HG03575 (cell line): ENCODE data around the gene DYNLRB2.

Source experiments
- ATAC-seq: cut with Tn5 transposase; IDR thresholded peaks from one replicate; pipeline ENCODE4 v1.9.1; 2021; ENCODE audit not compliant: unreplicated experiment, insufficient number of reproducible peaks, low FRiP score; ENCODE audit errors: extremely low read depth

DYNLRB2 gene

DNA sequence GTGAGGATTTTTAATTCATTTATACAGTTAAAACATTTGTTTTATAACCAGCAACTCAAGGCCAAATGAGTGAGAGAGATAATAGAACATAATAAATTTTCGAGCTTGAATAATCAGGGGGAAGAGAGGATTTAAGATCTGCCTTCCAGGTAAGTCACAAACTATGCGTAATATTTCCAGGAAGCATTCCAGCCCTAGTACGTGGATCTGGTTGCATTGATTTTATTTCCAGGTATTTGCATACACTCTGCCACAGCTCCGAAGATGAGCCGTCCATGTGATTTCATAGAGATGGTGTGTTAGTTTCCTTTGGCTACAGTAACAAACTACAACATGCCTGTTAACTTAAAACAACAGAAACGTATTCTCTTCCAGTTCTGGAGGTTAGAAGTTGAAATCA lies 3.5 kb downstream of the DYNLRB2 start:
- no peak for ATAC-seq

DNA sequence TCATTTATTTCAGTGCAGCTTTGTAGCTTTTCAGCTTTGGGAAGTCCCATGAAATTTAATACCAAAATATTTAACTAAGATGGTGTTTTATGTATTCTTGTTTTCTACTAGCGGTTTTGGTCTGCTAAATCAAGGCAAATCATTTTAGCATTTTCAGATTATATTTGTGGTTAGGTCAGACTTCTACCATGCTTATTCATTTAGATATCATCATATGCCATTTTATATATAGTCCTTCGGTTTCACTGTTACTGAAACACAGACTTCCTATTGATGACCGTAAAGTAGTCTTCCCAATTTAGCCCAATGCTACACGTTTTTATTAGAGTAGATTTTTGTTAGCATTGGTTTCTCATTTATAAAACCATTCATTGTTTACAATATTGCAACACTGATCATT lies 5.5 kb downstream of the DYNLRB2 start:
- no peak for ATAC-seq

DNA sequence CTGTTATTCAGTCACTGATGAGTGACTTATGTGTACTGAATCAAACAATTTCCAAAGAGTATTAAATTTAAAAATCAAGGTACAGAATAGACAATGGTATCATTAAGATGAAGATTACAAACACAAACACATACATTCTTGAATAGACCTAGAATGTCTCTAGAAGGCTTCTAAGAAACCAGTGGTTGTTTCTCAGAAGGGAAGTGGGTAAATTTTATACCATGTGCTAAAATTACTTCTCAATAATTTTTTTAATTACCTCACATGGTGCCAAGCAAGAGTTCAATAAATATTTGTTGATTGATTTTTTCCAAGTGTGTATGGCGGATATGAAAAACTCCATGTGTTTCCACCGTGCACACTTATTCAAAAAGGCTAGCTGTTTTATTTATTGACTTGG lies 6.4 kb downstream of the DYNLRB2 start:
- no peak for ATAC-seq

- ATAC-seq = no peak
Measured at GRCh38 chr16:80552277-80552676, 11.5 kb downstream of the DYNLRB2 start.

DNA sequence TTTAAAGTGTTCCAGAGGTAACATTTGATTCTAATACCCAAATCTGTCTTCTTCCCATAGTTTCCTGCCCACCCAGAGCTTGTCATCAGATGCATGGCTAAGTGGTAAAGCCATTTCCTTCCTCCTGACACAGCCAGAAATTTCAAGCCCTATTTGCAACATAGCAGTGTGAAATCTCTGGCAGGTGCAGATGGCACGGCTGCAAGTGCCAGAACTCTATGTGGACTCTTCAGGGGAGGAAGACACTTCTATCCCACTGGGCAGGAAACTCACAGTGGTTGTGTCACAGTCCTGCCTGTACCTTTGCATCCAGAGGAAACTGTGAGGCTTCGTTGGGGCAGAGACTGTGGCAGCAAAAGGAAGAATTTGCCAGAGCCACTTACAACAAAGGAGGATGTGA lies 13.2 kb downstream of the DYNLRB2 start:
- ATAC-seq = no peak

DNA sequence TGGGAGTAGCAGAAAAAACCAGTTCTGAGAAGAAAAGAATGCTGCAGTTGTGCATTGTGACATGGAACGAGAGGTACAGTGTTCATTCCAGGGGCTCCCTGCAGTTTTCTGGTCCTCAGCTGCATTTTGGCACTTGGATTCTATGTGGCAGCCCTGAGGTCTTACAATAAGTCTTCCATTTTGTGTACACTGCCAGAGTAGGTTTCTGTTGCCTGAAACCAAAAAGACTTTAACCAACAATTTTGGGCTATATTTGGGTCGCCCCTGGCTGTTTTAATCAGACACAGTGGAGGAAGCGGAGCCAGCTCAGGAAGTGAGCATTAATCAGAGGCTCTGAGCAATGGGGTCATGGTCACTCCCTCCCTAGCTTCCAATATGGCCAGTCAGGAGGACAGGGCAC lies 15.7 kb downstream of the DYNLRB2 start:
- ATAC-seq = no peak

- no peak for ATAC-seq
Measured at GRCh38 chr16:80557037-80557436, 16.2 kb downstream of the DYNLRB2 start.

DNA sequence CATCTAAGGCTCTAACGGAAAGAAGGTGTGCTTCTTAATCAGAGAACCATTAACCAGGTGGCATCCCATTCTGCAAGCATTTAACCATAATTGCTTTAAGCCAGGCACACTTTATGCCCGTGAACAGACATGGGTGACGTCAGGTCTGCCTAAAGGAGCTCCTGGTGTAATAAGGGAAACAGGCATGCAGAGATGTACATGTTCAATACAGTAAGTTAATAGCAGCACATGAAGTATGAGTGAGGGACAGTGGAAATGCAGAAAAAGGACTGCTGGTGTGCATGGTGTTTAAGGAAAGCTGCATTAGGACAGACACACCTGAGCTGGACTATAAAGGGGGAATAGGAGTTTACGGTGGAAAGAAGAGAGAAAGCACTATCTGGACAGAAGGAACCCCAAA lies 18.6 kb downstream of the DYNLRB2 start:
- no peak for ATAC-seq

GRCh38 chr16:80563066-80563465 lies 22.3 kb downstream of the DYNLRB2 start:
- no peak for ATAC-seq

DNA sequence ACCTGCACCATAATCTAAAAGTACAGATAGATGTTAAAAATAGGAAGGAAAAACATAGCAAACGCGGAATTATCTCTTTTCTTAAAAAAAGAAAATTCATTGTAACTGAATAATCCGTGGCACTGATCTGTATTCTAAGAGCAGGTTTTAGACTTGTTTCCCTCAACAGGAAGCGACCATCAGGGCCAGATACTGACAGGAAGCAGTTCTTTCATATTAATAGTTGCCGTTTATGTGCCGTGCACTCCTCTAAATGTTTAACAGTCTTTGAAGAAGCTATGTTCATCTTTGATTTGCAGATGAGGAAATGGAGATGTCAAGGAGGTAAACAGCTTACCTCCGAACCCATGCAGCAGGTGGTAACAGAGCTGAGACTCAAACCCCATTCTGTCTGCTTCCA lies 23.6 kb downstream of the DYNLRB2 start:
- ATAC-seq = no peak

- ATAC-seq = no peak
Measured at GRCh38 chr16:80569440-80570105, 28.8 kb downstream of the DYNLRB2 start.

- no peak for ATAC-seq
Measured at GRCh38 chr16:80570106-80570478, 29.3 kb downstream of the DYNLRB2 start.

DNA sequence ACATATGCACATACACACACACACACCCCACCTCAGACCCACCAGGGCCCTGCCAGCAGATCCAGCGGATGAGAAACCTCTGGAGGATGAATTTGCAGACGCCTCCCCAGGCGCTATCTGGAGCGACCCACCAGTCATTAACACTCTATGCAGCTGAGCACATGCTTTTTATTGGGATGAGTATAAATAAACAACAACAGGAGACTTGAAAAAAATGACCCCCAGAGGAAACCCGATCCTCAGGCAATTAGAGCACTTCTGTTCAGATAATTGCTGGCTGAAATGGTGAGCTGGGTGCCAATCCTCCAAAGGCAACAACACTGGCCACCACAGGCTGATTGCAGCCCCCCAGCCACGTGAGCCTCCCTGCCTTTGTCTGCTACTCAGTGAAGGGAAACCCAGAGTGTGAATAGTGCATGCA lies 32.9 kb downstream of the DYNLRB2 start:
- no peak for ATAC-seq

- ATAC-seq = no peak
Measured at GRCh38 chr16:80576343-80576912, 35.6 kb downstream of the DYNLRB2 start.

- ATAC-seq = no peak
Measured at GRCh38 chr16:80577485-80578280, 36.9 kb downstream of the DYNLRB2 start.

DNA sequence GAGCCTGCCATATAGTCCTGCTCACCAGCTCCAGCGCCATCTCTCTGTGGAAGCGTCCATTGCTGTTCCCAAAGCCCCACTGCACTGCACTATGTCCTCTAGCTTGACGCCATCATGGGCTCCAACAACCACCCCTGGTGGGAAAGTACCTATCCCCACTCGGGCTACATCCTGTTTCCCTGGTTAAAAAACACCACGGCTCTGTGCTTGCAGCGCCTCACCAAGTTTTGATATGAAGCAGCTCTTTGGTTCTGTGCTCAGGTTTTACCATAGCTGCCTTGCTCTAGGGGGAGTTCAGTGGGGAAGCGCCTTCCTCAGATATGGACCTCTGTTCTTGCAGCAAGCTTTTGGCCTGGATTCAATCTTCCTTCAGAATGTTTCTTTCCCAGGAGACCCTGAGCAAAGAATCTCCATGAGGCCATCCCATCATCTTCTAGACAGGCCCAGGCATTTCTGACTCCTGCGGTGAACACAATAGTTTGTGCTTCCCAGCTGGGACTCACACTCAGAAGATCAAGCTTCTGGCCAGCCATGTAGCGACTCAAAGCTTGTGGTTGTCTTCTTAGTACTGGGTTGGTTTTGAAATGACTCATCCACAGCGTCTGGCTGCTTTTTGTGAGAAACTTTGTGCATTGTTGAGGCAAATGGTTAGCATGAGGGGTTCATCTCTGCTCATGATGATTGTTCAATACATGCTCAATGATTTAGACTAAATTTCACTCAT lies 39.5 kb downstream of the DYNLRB2 start:
- ATAC-seq = peak; percentile 85

GRCh38 chr16:80583466-80583865 lies 42.7 kb downstream of the DYNLRB2 start:
- no peak for ATAC-seq

DNA sequence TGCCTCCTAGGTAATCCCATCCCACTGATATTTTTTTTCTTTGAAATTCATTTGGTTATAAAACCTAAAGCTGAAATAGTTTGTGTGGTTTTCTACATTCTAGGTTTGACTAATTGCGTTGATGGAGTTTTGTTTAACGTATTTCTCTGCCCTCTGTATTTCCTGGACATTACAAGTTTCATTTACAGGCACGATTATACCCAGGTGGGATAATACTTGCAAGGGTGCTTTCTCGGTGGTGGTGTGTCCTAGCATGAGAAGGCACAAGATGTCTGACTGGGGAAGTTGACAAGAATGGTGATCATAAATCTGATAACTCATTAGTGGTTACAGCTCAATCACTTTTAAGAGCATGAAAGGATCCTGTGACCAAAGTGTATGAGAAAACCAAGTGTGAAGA lies 45.0 kb downstream of the DYNLRB2 start:
- ATAC-seq = no peak

DNA sequence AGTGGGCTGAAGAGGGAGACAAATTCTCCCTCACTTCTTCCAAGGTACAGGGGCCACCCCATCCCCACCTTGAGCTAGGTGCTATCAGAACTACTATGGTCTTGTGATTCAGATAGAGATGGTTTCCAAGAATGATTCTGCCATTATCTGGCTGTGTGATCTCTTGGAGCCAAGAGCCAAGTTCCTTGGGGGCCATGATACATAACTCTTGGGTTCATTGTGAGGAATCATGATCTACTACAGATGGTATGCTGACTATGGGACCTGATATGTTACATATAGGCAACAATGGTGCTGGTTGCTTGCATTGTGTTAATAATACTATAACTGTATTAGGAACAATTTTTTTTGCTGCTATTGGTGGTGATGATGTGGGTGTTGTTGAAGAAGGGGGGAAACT lies 45.7 kb downstream of the DYNLRB2 start:
- no peak for ATAC-seq

DNA sequence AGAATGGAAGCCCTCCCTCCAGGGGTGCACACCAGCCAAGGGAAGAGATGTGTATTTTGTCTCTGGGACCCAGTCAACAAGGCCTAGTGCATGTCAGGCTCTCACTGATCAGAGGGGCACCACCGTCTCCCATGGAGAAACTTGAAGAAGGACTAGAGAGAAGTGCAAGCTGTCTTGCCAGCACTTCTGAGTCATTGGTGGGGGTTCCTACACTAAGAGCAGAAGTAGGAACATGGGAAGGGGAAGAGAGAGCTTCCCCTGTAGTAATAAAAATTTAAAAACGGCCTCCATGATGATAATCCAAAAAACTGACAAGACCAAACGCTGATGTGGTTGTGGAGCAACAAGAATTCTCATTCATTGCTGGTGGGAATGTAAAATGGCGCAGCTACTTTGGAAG lies 46.3 kb downstream of the DYNLRB2 start:
- ATAC-seq = no peak
